Motor neuron (in vitro differentiated cells): ENCODE measurements around the gene ARHGEF28. TPM values are rescaled to one million over a fixed set of nuclear protein-coding genes. Genes with fewer than 3 reads are reported as not detected.

ENCODE experiments used
- ATAC-seq, 8 experiments: fragments of 200-7000 bp; cut with Tn5 transposase; replicated peaks in 6 of 8; 2 replicates each; pipeline ENCODE4 v1.8.0; 2021; ENCODE audit warnings: mild to moderate bottlenecking in 8 of 8, moderate library complexity in 8 of 8
- H3K27ac ChIP-seq, 2 donors: fragments of 250-450 bp; sonication (Bioruptor Pico); 2 replicates each; pipeline ENCODE4 v1.9.0; 2021; ENCODE audit warnings: antibody characterized with exemption in 2 of 2, mild to moderate bottlenecking in 2 of 2, moderate library complexity in 1 of 2
- H3K4me1 ChIP-seq, 2 donors: fragments of 250-450 bp; sonication (Bioruptor Pico); replicated peaks in 1 of 2; 2 replicates each; pipeline ENCODE4 v1.6.1; 2021; ENCODE audit warnings: antibody characterized with exemption in 2 of 2, mild to moderate bottlenecking in 2 of 2, moderate library complexity in 1 of 2
- H3K4me3 ChIP-seq, 5 donors: fragments of 250-450 bp; sonication (Bioruptor Pico); 2 replicates each; pipeline ENCODE4 v1.9.0; 2021; ENCODE audit warnings: antibody characterized with exemption in 5 of 5, mild to moderate bottlenecking in 5 of 5, moderate library complexity in 4 of 5
- WGBS, 10 experiments: fragments of 450-650 bp; shearing (Covaris generic); methylation state at CpG; one replicate each; pipeline ENCODE4 v1.0.0; 2022; 5-methylcytosine and 5-hydroxymethylcytosine counted together
- in situ Hi-C, 9 experiments: fragments of 400-800 bp; cut with MboI; loops; one replicate each; pipeline ENCODE4 v1.15.0; 2021; ENCODE audit warnings: low sequenced_read_pairs in 9 of 9, low pct_unique_long_range_greater_than_20kb in 2 of 9; ENCODE audit not compliant: unreplicated experiment in 9 of 9
- total RNA-seq, 8 experiments: library from RNA; unstranded; fragments of 300-600 nt; gene quantifications; 2 replicates each; pipeline versions ENCODE4 v1.2.3 to v1.2.4, GENCODE V29; 2022

Gene ARHGEF28, protein sequence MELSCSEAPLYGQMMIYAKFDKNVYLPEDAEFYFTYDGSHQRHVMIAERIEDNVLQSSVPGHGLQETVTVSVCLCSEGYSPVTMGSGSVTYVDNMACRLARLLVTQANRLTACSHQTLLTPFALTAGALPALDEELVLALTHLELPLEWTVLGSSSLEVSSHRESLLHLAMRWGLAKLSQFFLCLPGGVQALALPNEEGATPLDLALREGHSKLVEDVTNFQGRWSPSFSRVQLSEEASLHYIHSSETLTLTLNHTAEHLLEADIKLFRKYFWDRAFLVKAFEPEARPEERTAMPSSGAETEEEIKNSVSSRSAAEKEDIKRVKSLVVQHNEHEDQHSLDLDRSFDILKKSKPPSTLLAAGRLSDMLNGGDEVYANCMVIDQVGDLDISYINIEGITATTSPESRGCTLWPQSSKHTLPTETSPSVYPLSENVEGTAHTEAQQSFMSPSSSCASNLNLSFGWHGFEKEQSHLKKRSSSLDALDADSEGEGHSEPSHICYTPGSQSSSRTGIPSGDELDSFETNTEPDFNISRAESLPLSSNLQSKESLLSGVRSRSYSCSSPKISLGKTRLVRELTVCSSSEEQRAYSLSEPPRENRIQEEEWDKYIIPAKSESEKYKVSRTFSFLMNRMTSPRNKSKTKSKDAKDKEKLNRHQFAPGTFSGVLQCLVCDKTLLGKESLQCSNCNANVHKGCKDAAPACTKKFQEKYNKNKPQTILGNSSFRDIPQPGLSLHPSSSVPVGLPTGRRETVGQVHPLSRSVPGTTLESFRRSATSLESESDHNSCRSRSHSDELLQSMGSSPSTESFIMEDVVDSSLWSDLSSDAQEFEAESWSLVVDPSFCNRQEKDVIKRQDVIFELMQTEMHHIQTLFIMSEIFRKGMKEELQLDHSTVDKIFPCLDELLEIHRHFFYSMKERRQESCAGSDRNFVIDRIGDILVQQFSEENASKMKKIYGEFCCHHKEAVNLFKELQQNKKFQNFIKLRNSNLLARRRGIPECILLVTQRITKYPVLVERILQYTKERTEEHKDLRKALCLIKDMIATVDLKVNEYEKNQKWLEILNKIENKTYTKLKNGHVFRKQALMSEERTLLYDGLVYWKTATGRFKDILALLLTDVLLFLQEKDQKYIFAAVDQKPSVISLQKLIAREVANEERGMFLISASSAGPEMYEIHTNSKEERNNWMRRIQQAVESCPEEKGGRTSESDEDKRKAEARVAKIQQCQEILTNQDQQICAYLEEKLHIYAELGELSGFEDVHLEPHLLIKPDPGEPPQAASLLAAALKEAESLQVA (N-terminal part only)
- total RNA-seq: 10 to 100 TPM in 3 of 8 experiments, 1 to 10 TPM in 3, under 1 TPM in 2; 0.81 to 29.3 (median 1.9) TPM

DNA sequence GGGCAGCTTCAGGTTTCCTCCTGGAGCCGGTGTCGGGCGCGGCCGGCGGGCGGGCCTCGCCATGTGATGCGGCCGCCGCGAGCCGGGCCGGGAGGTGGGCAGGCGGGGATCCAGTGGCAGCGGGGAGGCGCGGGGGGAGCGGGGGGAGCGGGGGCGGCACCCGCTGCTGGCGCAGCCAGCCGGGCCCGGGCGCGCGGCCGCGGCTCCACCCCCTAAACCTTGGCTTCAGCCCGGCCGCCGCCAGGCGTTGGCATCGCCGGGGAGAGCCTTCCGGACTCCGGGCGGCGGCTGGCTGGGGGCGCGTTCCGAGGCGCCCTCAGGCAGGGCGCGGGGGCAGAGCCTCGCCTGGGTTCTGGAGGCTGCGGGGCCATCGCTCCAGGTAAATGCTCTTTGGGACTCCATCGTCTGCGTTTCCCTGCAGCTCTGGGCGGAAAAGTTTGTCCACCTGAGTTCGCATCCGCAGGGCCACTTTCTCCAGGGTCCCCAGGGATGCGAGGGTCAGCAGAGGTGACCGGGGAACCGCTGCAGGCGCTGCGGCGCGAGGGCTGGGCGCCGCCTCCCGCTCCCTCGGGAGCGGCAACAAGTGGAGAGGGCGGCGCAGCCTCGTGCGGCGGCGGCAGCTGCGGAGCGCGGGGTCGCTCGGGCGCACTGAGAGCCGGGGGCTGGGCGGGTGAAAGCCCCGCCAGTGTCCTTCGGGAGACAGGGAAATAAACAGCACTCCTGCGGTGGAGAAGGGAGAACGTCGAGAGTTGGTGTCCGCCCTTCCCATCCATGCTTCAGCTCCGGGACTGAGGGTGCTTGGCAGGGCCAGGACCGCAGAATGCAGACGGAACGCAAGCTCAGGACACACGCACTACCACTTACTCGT is at the start of gene ARHGEF28:
TSS of gene ARHGEF28 (plus strand) at position 253 of the 868 bp plus-strand sequence. CDS start 58,656 bp downstream, outside the sequence.
- Histone ChIP-seq H3K4me1 (peaks cover 0 to 14% of the 10 kb centered on the region in 2 donors), H3K27ac (no peak within 1 kb of the TSS), H3K4me3 (peak within 1 kb of the TSS; percentile 33 to 47 (median 41))
- in situ Hi-C loops: no loop called here
- WGBS, 10 experiments: 2 to 27% (median 6%) methylated on average over 3 to 15 of the region's 92 CpGs; no CpG with 5 or more reads in 7 of the 10 experiments
- peak; percentile 74 to 89 (median 82) for ATAC-seq

DNA sequence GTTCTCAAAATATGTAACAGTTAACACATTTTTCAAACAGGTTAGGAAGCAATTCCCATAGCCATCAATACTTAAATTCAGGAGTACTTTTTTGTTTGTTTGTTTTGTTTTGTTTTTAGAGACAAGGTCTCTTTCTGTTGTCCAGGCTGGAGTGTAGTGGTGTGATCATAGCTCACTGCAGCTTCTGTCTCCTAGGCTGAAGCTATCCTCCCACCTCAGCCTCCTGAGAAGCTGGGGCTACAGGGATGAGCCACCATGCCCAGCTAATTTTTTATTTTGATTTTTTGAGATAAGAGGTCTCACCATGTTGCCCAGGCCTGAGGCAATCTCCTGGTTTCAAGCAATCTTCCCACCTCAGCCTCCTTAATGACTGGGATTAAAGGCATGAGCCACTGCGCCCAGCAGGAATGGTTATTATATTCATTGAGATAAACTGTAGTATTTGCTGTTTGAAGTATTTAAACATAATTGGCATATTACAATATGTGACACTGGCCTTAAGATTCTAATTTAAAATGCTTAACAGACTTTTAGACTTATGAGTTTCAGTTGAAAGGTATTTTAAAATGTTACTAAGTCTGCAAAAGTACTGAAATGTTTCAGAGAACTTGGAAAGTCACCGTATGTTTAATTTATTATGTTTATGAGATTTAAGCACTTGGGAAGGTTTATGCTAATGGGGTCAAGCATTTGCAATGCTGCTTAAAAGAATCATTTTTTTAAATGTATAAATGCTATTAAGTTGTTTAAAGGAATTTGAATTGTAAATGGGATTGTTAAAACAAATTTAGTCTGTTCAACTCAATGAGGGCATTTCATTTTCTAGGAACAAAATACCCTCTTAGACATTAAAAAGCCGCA is 43.5 kb upstream of the ARHGEF28 start:
- H3K4me1 ChIP-seq: no peaks in the 10 kb centered on the region
- ATAC-seq: peak in 3 of 8 experiments; percentile 71 to 73 (median 71)
- 0 to 100% (median 72%) methylated on average over 1 to 3 of the region's 3 CpGs for WGBS, 10 experiments
- in situ Hi-C loops: loop anchor here in 6 of 9 experiments (5.0 to 25.0 kb wide), 4 partner anchors 205 to 1080 kb away; no protein-coding TSS in a partner anchor
- H3K4me3 ChIP-seq: no peak overlapping the region
- H3K27ac ChIP-seq: no peak overlapping the region

DNA sequence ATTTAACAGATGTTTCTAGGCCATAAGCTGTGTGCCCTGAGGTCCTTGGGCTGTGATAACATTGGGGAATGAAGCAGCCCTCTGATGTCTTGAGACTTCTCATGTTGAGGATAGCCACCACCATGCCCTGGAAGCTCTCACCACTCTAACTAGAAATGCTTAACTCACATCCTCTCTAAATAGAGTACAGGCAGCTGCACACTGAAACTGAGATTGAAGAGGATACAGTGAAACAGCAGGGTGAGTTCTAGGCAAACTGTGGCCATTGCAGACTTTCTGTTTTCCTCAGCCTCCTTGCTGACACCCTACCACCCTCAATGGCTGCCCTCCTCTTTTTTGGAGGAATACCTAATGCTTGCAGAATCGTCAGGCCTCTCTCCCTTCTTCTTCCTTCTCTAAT is 38.1 kb upstream of the ARHGEF28 start:
- Histone ChIP-seq H3K27ac (no peak overlapping the region), H3K4me1 (no peaks in the 10 kb centered on the region), H3K4me3 (no peak overlapping the region)
- in situ Hi-C loops: loop anchor here in 6 of 9 experiments (10.0 to 25.0 kb wide), 3 partner anchors 199 to 1074 kb away; no protein-coding TSS in a partner anchor
- ATAC-seq: no peak
- WGBS, 10 experiments: 0 to 88% (median 30%) methylated on average over 1 of the region's 1 CpG; no CpG with 5 or more reads in 4 of the 10 experiments

DNA sequence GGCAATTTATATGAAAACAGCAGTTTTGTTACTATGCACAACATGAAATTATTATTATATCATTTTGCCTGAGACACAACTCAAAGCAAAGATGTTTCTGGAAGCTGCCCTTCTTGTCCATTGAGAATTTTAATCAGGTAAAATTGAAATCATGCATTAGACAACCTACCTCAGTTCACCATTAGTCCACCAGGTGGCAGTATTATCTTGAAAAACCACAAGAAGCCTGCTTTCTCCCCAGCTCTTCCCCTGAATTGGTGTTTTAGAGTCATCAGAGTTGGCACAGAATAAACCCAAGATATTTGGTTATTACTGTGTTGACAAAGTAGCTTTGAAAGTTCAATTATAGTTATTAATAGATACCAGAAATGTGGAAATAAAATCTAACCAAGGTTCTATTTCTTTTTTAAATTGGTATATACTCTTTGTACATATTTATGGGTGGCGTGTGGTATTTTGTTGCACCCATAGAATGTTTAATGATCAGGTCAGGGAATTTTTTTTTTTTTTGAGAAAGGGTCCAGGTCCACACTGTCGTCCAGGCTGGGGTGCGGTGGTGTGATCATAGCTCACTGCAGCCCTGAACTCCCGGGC is 34.8 kb upstream of the ARHGEF28 start:
- Histone ChIP-seq H3K4me3 (no peak overlapping the region), H3K27ac (no peak overlapping the region), H3K4me1 (no peaks in the 10 kb centered on the region)
- 33 to 100% (median 97%) methylated on average over 1 to 4 of the region's 4 CpGs; no CpG with 5 or more reads in 2 of the 10 experiments for WGBS, 10 experiments
- ATAC-seq: peak in 6 of 8 experiments; percentile 47 to 84 (median 63)
- in situ Hi-C loops: loop anchor here in 8 of 9 experiments (5.0 to 25.0 kb wide), 5 partner anchors 196 to 1071 kb away; no protein-coding TSS in a partner anchor

DNA sequence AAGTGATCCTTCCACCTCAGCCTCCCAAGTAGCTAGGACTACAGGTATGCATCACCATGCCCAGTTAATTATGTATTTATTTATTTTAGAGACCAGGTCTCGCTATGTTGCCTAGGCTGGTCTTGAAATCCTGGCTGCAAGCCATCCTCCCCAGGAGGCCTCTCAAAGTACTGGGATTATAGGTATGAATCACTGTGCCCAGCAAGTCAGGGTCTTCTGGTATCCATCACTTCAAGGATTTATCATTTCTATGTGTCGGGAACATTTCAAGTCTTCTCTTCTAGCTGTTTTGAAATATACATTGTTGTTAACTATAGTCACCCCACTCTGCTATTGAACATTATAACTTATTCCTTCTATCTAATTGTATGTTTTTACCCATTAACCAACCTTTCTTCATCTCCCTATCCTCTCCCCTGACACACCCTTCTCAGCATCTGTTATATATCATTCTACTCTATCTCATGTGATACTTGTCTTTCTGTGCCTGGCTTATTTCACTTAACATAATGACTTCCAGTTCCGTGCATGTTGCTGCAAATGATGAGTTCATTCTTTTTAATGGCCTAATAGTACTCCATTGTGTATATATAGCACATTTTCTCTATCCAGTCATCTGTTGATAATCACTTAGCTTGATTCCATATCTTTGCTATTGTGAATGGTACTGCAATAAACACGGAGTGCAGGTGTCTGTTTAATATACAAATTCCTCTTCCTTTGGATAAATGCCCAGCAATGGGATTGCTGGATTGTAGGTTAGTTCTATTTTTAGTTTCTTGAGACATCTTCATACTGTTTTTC is 34.1 kb upstream of the ARHGEF28 start:
- in situ Hi-C loops: loop anchor here in 8 of 9 experiments (5.0 to 25.0 kb wide), 5 partner anchors 195 to 1070 kb away; no protein-coding TSS in a partner anchor
- no peaks in the 10 kb centered on the region for H3K4me1 ChIP-seq
- 7 to 100% (median 56%) methylated on average over 1 to 4 of the region's 4 CpGs for WGBS, 10 experiments
- no peak overlapping the region for H3K4me3 ChIP-seq
- ATAC-seq: peak in 3 of 8 experiments; percentile 18 to 69 (median 63)
- H3K27ac ChIP-seq: no peak overlapping the region

DNA sequence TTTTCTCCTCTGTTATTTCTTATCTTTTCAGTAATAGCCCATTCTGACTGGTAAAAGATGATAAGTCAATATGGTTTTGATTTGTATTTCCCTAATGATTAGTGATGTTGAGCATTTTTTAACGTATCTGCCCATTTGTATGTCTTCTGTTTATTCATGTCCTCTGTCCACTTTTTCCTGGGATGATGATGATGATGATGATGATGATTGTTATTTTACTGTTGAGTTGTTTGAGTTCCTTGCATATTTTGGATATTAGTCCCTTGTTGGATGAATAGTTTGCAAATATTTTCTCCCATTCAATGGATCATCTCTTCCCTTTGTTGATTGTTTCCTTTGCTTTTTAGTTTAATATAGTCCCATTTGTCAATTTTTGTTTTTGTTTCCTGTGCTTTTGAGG is 33.4 kb upstream of the ARHGEF28 start:
- in situ Hi-C loops: loop anchor here in 8 of 9 experiments (5.0 to 25.0 kb wide), 5 partner anchors 195 to 1070 kb away; no protein-coding TSS in a partner anchor

DNA sequence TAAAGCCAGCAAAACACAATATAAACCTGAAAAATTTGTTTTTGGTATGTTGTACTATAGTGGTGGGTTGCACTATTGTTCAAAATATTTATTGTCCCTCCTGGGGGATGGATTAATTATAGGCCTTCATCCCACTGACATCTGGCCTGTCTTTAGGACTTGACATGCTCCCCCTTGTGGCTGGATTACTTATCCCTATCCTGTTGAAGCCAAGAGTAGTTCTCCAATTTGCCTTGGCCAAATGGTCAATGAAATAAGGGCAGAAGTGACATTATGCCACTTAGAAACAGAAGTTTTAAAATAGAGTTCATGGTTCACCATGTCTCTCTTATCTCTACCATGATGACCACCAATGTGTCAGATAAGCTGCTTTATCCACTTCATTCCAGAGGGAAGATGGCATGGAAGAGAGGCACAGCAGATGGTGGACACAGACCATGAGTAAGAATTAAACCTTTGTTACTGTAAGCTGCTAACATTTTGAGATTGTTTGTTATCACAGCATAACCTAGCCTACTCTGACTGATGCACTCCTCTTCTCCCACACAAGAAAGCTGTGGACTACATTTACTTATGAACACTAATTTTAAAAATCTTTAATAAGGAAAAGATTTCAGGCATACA is 29.2 kb upstream of the ARHGEF28 start:
- ATAC-seq: peak in 3 of 8 experiments; percentile 46 to 66 (median 49)
- no peak overlapping the region for H3K4me3 ChIP-seq
- H3K27ac ChIP-seq: no peak overlapping the region
- in situ Hi-C loops: loop anchor here in 8 of 9 experiments (10.0 to 25.0 kb wide), 3 partner anchors 190 to 1065 kb away; no protein-coding TSS in a partner anchor
- no peaks in the 10 kb centered on the region for H3K4me1 ChIP-seq

More for the DNA sequence above, 33.4 kb upstream of the ARHGEF28 start:
- WGBS, 10 experiments: 0 to 90% (median 69%) methylated on average over 1 of the region's 1 CpG; no CpG with 5 or more reads in 2 of the 10 experiments
- Histone ChIP-seq H3K27ac (no peak overlapping the region), H3K4me1 (no peaks in the 10 kb centered on the region), H3K4me3 (no peak overlapping the region)
- no peak for ATAC-seq

DNA sequence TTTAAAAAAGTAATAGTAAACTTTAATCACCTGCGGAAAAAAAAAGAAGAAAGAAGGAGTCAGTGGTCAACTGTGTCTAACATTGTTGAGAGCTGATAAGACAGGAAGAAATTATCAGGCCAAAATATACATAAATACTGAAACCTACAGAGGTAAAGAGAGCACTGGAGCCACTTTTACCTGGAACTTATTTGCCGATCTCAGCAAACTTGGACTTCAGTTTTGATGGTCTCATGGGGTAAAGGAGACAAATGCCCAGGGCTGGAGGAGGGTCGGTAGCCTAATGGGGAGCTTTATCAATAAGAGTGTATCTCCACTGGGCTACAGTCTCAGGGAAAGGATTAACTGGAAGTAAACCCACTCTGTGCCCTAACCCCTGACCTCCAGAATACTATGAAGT is 26.6 kb upstream of the ARHGEF28 start:
- in situ Hi-C loops: loop anchor here in 8 of 9 experiments (10.0 to 25.0 kb wide), 3 partner anchors 188 to 1063 kb away; no protein-coding TSS in a partner anchor
- Histone ChIP-seq H3K4me3 (no peak overlapping the region), H3K4me1 (no peaks in the 10 kb centered on the region), H3K27ac (no peak overlapping the region)
- no peak for ATAC-seq
- WGBS, 10 experiments: 68 to 97% (median 86%) methylated on average over 1 to 3 of the region's 3 CpGs; no CpG with 5 or more reads in 1 of the 10 experiments

DNA sequence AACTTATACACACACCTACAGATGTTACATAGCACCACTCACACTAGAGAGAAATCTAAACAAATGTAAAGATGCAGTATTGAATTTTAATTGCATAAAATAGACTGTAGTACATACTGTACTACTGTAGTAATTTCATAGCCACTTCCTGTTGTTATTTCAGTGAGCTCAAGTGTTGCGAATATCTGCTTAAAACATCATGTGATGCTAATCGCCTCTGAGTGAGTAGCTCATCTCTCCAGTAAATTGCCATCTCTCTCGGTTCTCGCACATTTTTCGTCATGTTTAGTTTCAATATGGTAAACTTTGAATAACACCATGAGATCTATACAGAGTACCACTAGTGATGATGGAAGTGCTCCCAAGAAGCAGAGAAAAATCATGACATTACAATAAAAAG is 22.0 kb upstream of the ARHGEF28 start:
- in situ Hi-C loops: no loop called here
- H3K27ac ChIP-seq: no peak overlapping the region
- H3K4me1 ChIP-seq: no peaks in the 10 kb centered on the region
- no peak for ATAC-seq
- no peak overlapping the region for H3K4me3 ChIP-seq
- WGBS, 10 experiments: 80 to 100% (median 98%) methylated on average over 1 to 5 of the region's 5 CpGs; no CpG with 5 or more reads in 1 of the 10 experiments
